HepG2 (cell line): ENCODE measurements around the gene SYMPK. TPM values are rescaled to one million over a fixed set of nuclear protein-coding genes. Genes with fewer than 3 reads are reported as not detected.

ENCODE experiments used
- ATAC-seq: fragments of 200-7000 bp; cut with Tn5 transposase; 3 replicates; pipeline ENCODE4 v1.9.1; 2020; ENCODE audit warnings: mild to moderate bottlenecking, moderate library complexity
- BruUV-seq: library from RNA; stranded (reverse); fragments of 400-500 nt; replicated peaks from 2 replicates; lab custom pipeline; 2021; lab: Mats Ljungman, UMichigan
- CTCF ChIA-PET: fragments of 300-600 bp; formaldehyde crosslinking; extraction: SDS; loops from one replicate; lab custom pipeline; 2021; ENCODE audit warnings: low total read pairs, inconsistent platforms, low intra/inter-chr PET ratio; lab: Yijun Ruan, JAX
- POLR2A ChIA-PET: fragments of 350-600 bp; sonication (Branson Sonifier 250); formaldehyde crosslinking; loops from one replicate; lab custom pipeline; 2020; ENCODE audit warnings: antibody characterized with exemption, inconsistent platforms; lab: Yijun Ruan, JAX
- DNase-seq: peaks from one replicate; pipeline ENCODE4 v3.0.0-alpha.2; 2015; ENCODE audit warnings: low spot score
- FAIRE-seq: peaks from 3 replicates; lab custom pipeline; 2011; peaks lifted over from hg19 to GRCh38; lab: Jason Lieb, UNC
- H2AFZ ChIP-seq: one replicate; pipeline ENCODE4 v1.6.1; 2011; ENCODE audit warnings: low read length, inconsistent platforms
- H3K27ac ChIP-seq: fragments of 300-600 bp; 3 replicates; pipeline ENCODE4 v1.8.0; 2011; ENCODE audit warnings: mixed run types, mild to moderate bottlenecking, mixed read lengths, low read length, inconsistent platforms; ENCODE audit not compliant: insufficient read depth; ENCODE audit errors: extremely low read length
- H3K27me3 ChIP-seq, 2 experiments: fragments of 200-600 bp in 1 of 2; 2 replicates in 1 of 2; 3 replicates in 1 of 2; pipeline versions ENCODE4 v1.6.0 to v1.8.0; 2011; ENCODE audit warnings: low read length in 2 of 2, mild to moderate bottlenecking in 2 of 2, moderate library complexity in 2 of 2, inconsistent platforms in 1 of 2; ENCODE audit not compliant: insufficient read depth in 2 of 2, control insufficient read depth in 1 of 2
- H3K36me3 ChIP-seq, 2 experiments: fragments of 200-600 bp in 1 of 2; replicated peaks in 1 of 2; 2 replicates in 1 of 2; 3 replicates in 1 of 2; pipeline versions ENCODE4 v1.5.1 to v1.8.0; 2011; ENCODE audit warnings: low read length in 2 of 2, inconsistent platforms in 1 of 2; ENCODE audit not compliant: insufficient read depth in 2 of 2, control insufficient read depth in 1 of 2
- H3K4me1 ChIP-seq: 2 replicates; pipeline ENCODE4 v1.5.1; 2012; ENCODE audit warnings: low read length, inconsistent platforms; ENCODE audit not compliant: insufficient read depth
- H3K4me2 ChIP-seq: 2 replicates; pipeline ENCODE4 v1.6.0; 2011; ENCODE audit warnings: low read depth, low read length, inconsistent platforms
- H3K4me3 ChIP-seq, 3 experiments: fragments of 200-600 bp in 1 of 3; sonication (generic), shearing (Covaris generic) in 1 of 3; replicated peaks in 1 of 3; 2 replicates each; pipeline ENCODE4 v1.5.1; 2011 to 2016; ENCODE audit warnings: low read length in 3 of 3, inconsistent platforms in 2 of 3, low read depth in 2 of 3, mild to moderate bottlenecking in 2 of 3, control low read depth in 1 of 3, mixed read lengths in 1 of 3; ENCODE audit not compliant: insufficient read depth in 1 of 3
- H3K79me2 ChIP-seq: one replicate; pipeline ENCODE4 v1.6.1; 2011; ENCODE audit warnings: low read length, inconsistent platforms; ENCODE audit not compliant: insufficient read depth
- H3K9ac ChIP-seq: 2 replicates; pipeline ENCODE4 v1.6.0; 2011; ENCODE audit warnings: mild to moderate bottlenecking, low read depth, low read length, inconsistent platforms; ENCODE audit not compliant: insufficient read depth
- H3K9me3 ChIP-seq: 2 replicates; pipeline ENCODE4 v1.5.1; 2012; ENCODE audit warnings: mild to moderate bottlenecking, low read length
- H4K20me1 ChIP-seq: 2 replicates; pipeline ENCODE4 v1.6.0; 2011; ENCODE audit warnings: inconsistent platforms, mild to moderate bottlenecking, low read length, moderate library complexity; ENCODE audit not compliant: insufficient read depth
- AGO2 ChIP-seq: fragments of 200-400 bp; formaldehyde crosslinking; optimal IDR thresholded peaks from 2 replicates; pipeline ENCODE3; 2017; ENCODE audit warnings: mild to moderate bottlenecking, low read depth, low read length, moderate library complexity
- CCAR2 ChIP-seq: fragments of 200-400 bp; formaldehyde crosslinking; optimal IDR thresholded peaks from 2 replicates; pipeline ENCODE3; 2018; ENCODE audit warnings: low read depth, mild to moderate bottlenecking, low read length, moderate library complexity
- CHD2 ChIP-seq: IDR thresholded peaks from 2 replicates; pipeline ENCODE4 v1.6.1; 2011; ENCODE audit warnings: low read depth, low read length, improper control_type of control experiment
- DNMT1 ChIP-seq: sonication (generic); formaldehyde crosslinking; IDR thresholded peaks from 2 replicates; pipeline ENCODE4 v1.5.1; 2020; ENCODE audit warnings: mild to moderate bottlenecking, missing genetic modification reagents
- GZF1 ChIP-seq: sonication (generic); formaldehyde crosslinking; IDR thresholded peaks from 2 replicates; pipeline ENCODE4 v1.5.1; 2020; ENCODE audit warnings: mild to moderate bottlenecking, missing genetic modification reagents
- HOXA9 ChIP-seq: sonication (generic); formaldehyde crosslinking; IDR thresholded peaks from 2 replicates; pipeline ENCODE4 v1.8.1; 2022; ENCODE audit warnings: missing genetic modification reagents, mild to moderate bottlenecking, moderate library complexity, borderline replicate concordance
- KMT2A ChIP-seq: sonication (generic); formaldehyde crosslinking; IDR thresholded peaks from 2 replicates; pipeline ENCODE4 v1.4.0; 2020; ENCODE audit warnings: missing genetic modification reagents
- MYC ChIP-seq: sonication (generic); formaldehyde crosslinking; IDR thresholded peaks from 2 replicates; pipeline ENCODE4 v1.9.0; 2021; ENCODE audit warnings: missing genetic modification reagents, borderline replicate concordance
- NFKB2 ChIP-seq: sonication (generic); formaldehyde crosslinking; IDR thresholded peaks from 2 replicates; pipeline ENCODE4 v1.4.0; 2020; ENCODE audit warnings: missing genetic modification reagents, borderline replicate concordance
- POLR2A ChIP-seq, 2 experiments: IDR thresholded peaks; 2 replicates each; pipeline ENCODE4 v1.6.1; 2011; ENCODE audit warnings: low read depth in 2 of 2, low read length in 2 of 2, mild to moderate bottlenecking in 1 of 2, moderate library complexity in 1 of 2; ENCODE audit not compliant: insufficient read depth in 1 of 2
- SIN3B ChIP-seq: fragments of 150-350 bp; IDR thresholded peaks from 2 replicates; pipeline ENCODE4 v1.6.1; 2014; ENCODE audit warnings: low read length
- TEAD3 ChIP-seq: optimal IDR thresholded peaks from 2 replicates; pipeline ENCODE3; 2016; ENCODE audit warnings: borderline replicate concordance
- ZNF549 ChIP-seq: sonication (generic); formaldehyde crosslinking; IDR thresholded peaks from 2 replicates; pipeline ENCODE4 v1.5.0; 2020; ENCODE audit warnings: missing genetic modification reagents
- ZNF558 ChIP-seq: sonication (generic); formaldehyde crosslinking; IDR thresholded peaks from 2 replicates; pipeline ENCODE4 v1.9.0; 2022; ENCODE audit warnings: mild to moderate bottlenecking, missing genetic modification reagents, borderline replicate concordance
- ZNF788 ChIP-seq: sonication (generic); formaldehyde crosslinking; IDR thresholded peaks from 2 replicates; pipeline ENCODE4 v1.5.0; 2020; ENCODE audit warnings: mild to moderate bottlenecking, missing genetic modification reagents, borderline replicate concordance
- ZNF839 ChIP-seq: sonication (generic); formaldehyde crosslinking; IDR thresholded peaks from 2 replicates; pipeline ENCODE4 v1.4.0; 2020; ENCODE audit warnings: missing genetic modification reagents, mild to moderate bottlenecking, borderline replicate concordance
- WGBS: methylation state at CpG from one replicate; pipeline ENCODE4 v1.1.6; 2017; ENCODE audit warnings: low lambda C conversion rate; 5-methylcytosine and 5-hydroxymethylcytosine counted together
- in situ Hi-C: cut with HindIII; loops from 2 replicates; pipeline ENCODE4 v1.10.0; 2017; ENCODE audit warnings: low pct_unique_long_range_greater_than_20kb; ENCODE audit not compliant: extremely low pct_ligation_motif_present
- intact Hi-C: fragments of 100-400 bp; cut with micrococcal nuclease; formaldehyde crosslinking; loops from one replicate; pipeline ENCODE4 v1.10.0; 2022; ENCODE audit not compliant: unreplicated experiment
- polyA plus RNA-seq, 8 experiments: library from polyadenylated mRNA; depleted of rRNA in 3 of 8; stranded (reverse) in 7 of 8; unstranded in 1 of 8; fragments of >200 nt; fragmentation: Illumina TruSeq in 4 of 8; extraction: Trizol in 4 of 8; gene quantifications; 2 replicates each; pipeline versions ENCODE4 v1.2.1 to v1.2.3, GENCODE V29; 2011 to 2016; ENCODE audit warnings: low read depth in 4 of 8, missing spikeins in 1 of 8, mixed read lengths in 1 of 8; ENCODE audit not compliant: insufficient read depth in 1 of 8
- total RNA-seq, 5 experiments: library from RNA; depleted of rRNA; stranded (reverse); fragments of >200 nt; fragmentation: Illumina TruSeq; extraction: Trizol; gene quantifications; 2 replicates each; pipeline ENCODE4 v1.2.3, GENCODE V29; 2016; ENCODE audit warnings: low read depth in 1 of 5

Gene SYMPK
- total and polyA plus RNA-seq, 2 of the 13 experiments (the other 11 are each of a cell fraction or from before 2014, with no cell fraction given): 21.9 to 55.7 TPM

- CTCF ChIA-PET: no interaction called here
- TF ChIP-seq ZNF839 (CRISPR knock-in tag) (no peak), AGO2 (peak; percentile 31), POLR2A (IDR thresholded peaks at IDR 0.05; ENCODE audit: insufficient read depth in 1 of 2, low read depth in 2 of 2, low read length in 2 of 2) (0 out of 4 replicates have a peak, but pooled peaks of 1 of the 2 experiments have one; percentile 7), ZNF549 (CRISPR knock-in tag) (no peak), ZNF558 (CRISPR knock-in tag) (no peak)
- TF ChIP-seq, all 625 proteins: peak for 2
- intact Hi-C loops: no loop called here
These were observed 90.7 kb downstream of the SYMPK start for GRCh38 chr19:45772130-45772840.

DNA sequence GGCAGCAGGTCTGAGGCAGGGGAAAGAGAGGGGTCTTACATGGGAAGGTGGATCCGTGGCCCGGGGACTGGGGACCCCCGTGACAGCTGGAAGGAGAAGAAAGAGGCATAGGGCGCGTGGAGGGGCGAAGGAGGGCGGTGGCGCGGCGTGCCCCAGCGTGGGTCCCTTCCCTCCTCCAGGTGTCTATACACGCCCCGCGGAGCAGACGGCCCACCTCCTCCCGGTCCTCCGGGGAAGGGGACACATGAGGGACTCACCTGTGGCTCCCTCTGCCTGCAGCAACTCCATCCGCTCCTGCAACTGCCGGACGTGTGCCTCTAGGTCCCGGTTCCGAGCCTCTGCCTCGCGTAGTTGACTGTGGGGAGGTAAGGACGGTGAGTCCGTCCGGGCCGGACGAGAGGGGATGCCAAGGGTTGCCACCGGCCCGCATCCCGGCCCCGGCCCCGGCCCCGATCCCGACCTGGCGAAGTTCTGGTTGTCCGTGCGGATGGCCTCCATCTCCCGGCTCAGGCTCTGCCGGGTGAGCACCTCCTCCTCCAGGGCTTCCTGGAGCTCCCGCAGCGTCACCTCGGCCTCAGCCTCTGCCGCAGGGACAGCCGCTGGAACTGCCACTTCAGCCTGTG, 91.5 kb downstream of the SYMPK start:
- in situ Hi-C loops: no loop called here
- peak overlapping the region; percentile 48 for H3K9ac ChIP-seq
- ATAC-seq: no peak
- CTCF ChIA-PET: interaction anchor here (2.4 kb wide), 1 partner anchor 28 kb away, joined by 17 read pairs; no protein-coding TSS in a partner anchor
- DNase-seq: no peak
- no peaks in the 10 kb centered on the region for H3K9me3 ChIP-seq
- H2AFZ ChIP-seq: no peak overlapping the region
- no peaks in the 10 kb centered on the region for H3K27me3 ChIP-seq
- H4K20me1 ChIP-seq: no peaks in the 10 kb centered on the region
- BruUV-seq: no TSS peak
- peak overlapping the region; percentile 85 for H3K27ac ChIP-seq
- no peak for FAIRE-seq
- H3K4me2 ChIP-seq: peak overlapping the region; percentile 72
- H3K4me1 ChIP-seq: peaks cover 24% of the 10 kb centered on the region
- H3K36me3 ChIP-seq: no peaks in the 10 kb centered on the region
- H3K79me2 ChIP-seq: peaks cover 3% of the 10 kb centered on the region
- H3K4me3 ChIP-seq: peak overlapping the region in 2 of 3 experiments; percentile 52 to 69; a peak in 2 of 6 replicates
- WGBS: 94% methylated on average over 23 of the region's 46 CpGs
- POLR2A ChIA-PET: interaction anchor here (0.9 to 4.7 kb wide), 9 partner anchors 10 to 188 kb away, joined by 4 to 94 read pairs (median 11); partner anchors contain the start of genes DMPK, DMWD, FOXA3 and QPCTL
- intact Hi-C loops: no loop called here
- TF ChIP-seq ZNF788 (CRISPR knock-in tag) (no peak), SIN3B (no peak), CCAR2 (no peak), NFKB2 (CRISPR knock-in tag) (no peak), DNMT1 (CRISPR knock-in tag) (no peak), TEAD3 (CRISPR knock-in tag) (no peak), GZF1 (CRISPR knock-in tag) (no peak), KMT2A (no peak), CHD2 (no peak), HOXA9 (CRISPR knock-in tag) (no peak), MYC (no peak)

More at GRCh38 chr19:45772130-45772840, 90.7 kb downstream of the SYMPK start:
- no peak overlapping the region for H3K4me3 ChIP-seq
- 75% methylated on average over 14 of the region's 14 CpGs for WGBS
- no peak overlapping the region for H3K9ac ChIP-seq
- peaks cover 18% of the 10 kb centered on the region for H3K4me1 ChIP-seq
- no peaks in the 10 kb centered on the region for H4K20me1 ChIP-seq
- POLR2A ChIA-PET: interaction anchor here (1.2 to 1.4 kb wide), 2 partner anchors 10 to 21 kb away, joined by 3 to 5 read pairs; partner anchors contain the start of genes DMPK and DMWD
- no peak overlapping the region for H3K4me2 ChIP-seq
- peaks cover 2% of the 10 kb centered on the region in 2 experiments; a peak in 2 of 5 replicates for H3K36me3 ChIP-seq
- H3K27me3 ChIP-seq: no peaks in the 10 kb centered on the region
- H3K79me2 ChIP-seq: peaks cover 3% of the 10 kb centered on the region
- in situ Hi-C loops: no loop called here
- H3K27ac ChIP-seq: no peak overlapping the region
- H3K9me3 ChIP-seq: no peaks in the 10 kb centered on the region
- no peak for ATAC-seq
- no TSS peak for BruUV-seq
- no peak overlapping the region for H2AFZ ChIP-seq
- no peak for FAIRE-seq
- no peak for DNase-seq
